HG03045 (cell line): Measurements from ENCODE around the gene SH3BP1.

ENCODE experiments used
- ATAC-seq: cut with Tn5 transposase; IDR thresholded peaks from one replicate; pipeline ENCODE4 v1.9.1; 2021; ENCODE audit warnings: mild to moderate bottlenecking, moderate library complexity; ENCODE audit not compliant: unreplicated experiment

Gene SH3BP1

GRCh38 chr22:37632174-37633088 lies 7.0 kb upstream of the SH3BP1 start:
- peak; percentile 9 for ATAC-seq

- ATAC-seq: peak; percentile 38
Measured at GRCh38 chr22:37633089-37633624, 6.3 kb upstream of the SH3BP1 start.

GRCh38 chr22:37633625-37634416 lies 5.6 kb upstream of the SH3BP1 start:
- ATAC-seq: peak; percentile 48

- peak; percentile 0 for ATAC-seq
Measured at GRCh38 chr22:37634417-37634924, 5.0 kb upstream of the SH3BP1 start.

- no peak for ATAC-seq
Measured at GRCh38 chr22:37635157-37635556, 4.3 kb upstream of the SH3BP1 start.

GRCh38 chr22:37636186-37636948 lies 3.1 kb upstream of the SH3BP1 start:
- ATAC-seq: no peak

- no peak for ATAC-seq
Measured at GRCh38 chr22:37636949-37637273, 2.6 kb upstream of the SH3BP1 start.

- ATAC-seq: no peak
Measured at GRCh38 chr22:37638391-37639069, 939 bp upstream of the SH3BP1 start.

- no peak for ATAC-seq
Measured at GRCh38 chr22:37639771-37640590, 512 bp downstream of the SH3BP1 start.

- no peak for ATAC-seq
Measured at GRCh38 chr22:37640591-37641560, 1.4 kb downstream of the SH3BP1 start.

- ATAC-seq: no peak
Measured at GRCh38 chr22:37641561-37641949, 2.1 kb downstream of the SH3BP1 start.

- ATAC-seq: no peak
Measured at GRCh38 chr22:37643225-37643847, 3.9 kb downstream of the SH3BP1 start.

- ATAC-seq: no peak
Measured at GRCh38 chr22:37647317-37647716, 7.8 kb downstream of the SH3BP1 start.

- ATAC-seq: no peak
Measured at GRCh38 chr22:37647928-37648327, 8.5 kb downstream of the SH3BP1 start.

- no peak for ATAC-seq
Measured at GRCh38 chr22:37650463-37651136, 11.1 kb downstream of the SH3BP1 start.

- ATAC-seq: no peak
Measured at GRCh38 chr22:37654563-37655251, 15.2 kb downstream of the SH3BP1 start.

- ATAC-seq: no peak
Measured at GRCh38 chr22:37655252-37655563, 15.7 kb downstream of the SH3BP1 start.
